CD14-positive monocyte (primary cell): ENCODE results near the gene ZYG11A. TPM values are rescaled to one million over a fixed set of nuclear protein-coding genes. Genes with fewer than 3 reads are reported as not detected.

Experiments
- DNase-seq, 3 donors: peaks; one replicate each; pipeline ENCODE4 v3.0.0-alpha.2; 2011 to 2022
- H2AFZ ChIP-seq: 2 replicates; pipeline ENCODE4 v1.6.0; 2012; ENCODE audit warnings: mild to moderate bottlenecking, low read depth, low read length, inconsistent platforms; ENCODE audit not compliant: insufficient read depth, poor library complexity, severe bottlenecking
- H3K27ac ChIP-seq, 2 donors: 1 replicate in 1 of 2; 2 replicates in 1 of 2; pipeline ENCODE4 v1.5.1; 2012 to 2013; ENCODE audit warnings: low read length in 2 of 2, control low read depth in 1 of 2, inconsistent platforms in 1 of 2, low read depth in 1 of 2, mild to moderate bottlenecking in 1 of 2
- H3K27me3 ChIP-seq, 2 donors: one replicate each; pipeline versions ENCODE4 v1.6.0 to v1.6.1; 2011 to 2013; ENCODE audit warnings: low read length in 2 of 2; ENCODE audit not compliant: control insufficient read depth in 2 of 2, insufficient read depth in 2 of 2
- H3K36me3 ChIP-seq, 2 donors: replicated peaks in 1 of 2; 1 replicate in 1 of 2; 2 replicates in 1 of 2; pipeline versions ENCODE4 v1.5.1 to v1.6.1; 2012 to 2013; ENCODE audit warnings: low read length in 2 of 2, control low read depth in 1 of 2, inconsistent platforms in 1 of 2, mild to moderate bottlenecking in 1 of 2; ENCODE audit not compliant: insufficient read depth in 2 of 2, control insufficient read depth in 1 of 2
- H3K4me1 ChIP-seq, 2 donors: 1 replicate in 1 of 2; 2 replicates in 1 of 2; pipeline versions ENCODE4 v1.5.1 to v1.6.1; 2012 to 2013; ENCODE audit warnings: low read length in 2 of 2, control low read depth in 1 of 2, inconsistent platforms in 1 of 2, mild to moderate bottlenecking in 1 of 2, moderate library complexity in 1 of 2; ENCODE audit not compliant: insufficient read depth in 2 of 2, control insufficient read depth in 1 of 2
- H3K4me2 ChIP-seq: replicated peaks from 2 replicates; pipeline ENCODE3; 2012; ENCODE audit warnings: low read length, moderate library complexity, mild to moderate bottlenecking; ENCODE audit not compliant: poor library complexity, severe bottlenecking; ENCODE audit errors: extremely low read depth
- H3K4me3 ChIP-seq, 3 experiments: fragments of 200-600 bp in 1 of 3; sonication (generic) in 1 of 3; replicated peaks in 1 of 3; 1 replicate in 2 of 3; 2 replicates in 1 of 3; pipeline ENCODE4 v1.5.1; 2011 to 2013; ENCODE audit warnings: low read length in 3 of 3, mild to moderate bottlenecking in 3 of 3, control low read depth in 2 of 3, low read depth in 2 of 3, inconsistent platforms in 1 of 3, moderate library complexity in 1 of 3
- H3K79me2 ChIP-seq: 2 replicates; pipeline ENCODE4 v1.6.0; 2012; ENCODE audit warnings: mild to moderate bottlenecking, control low read depth, inconsistent platforms, low read length, moderate library complexity; ENCODE audit not compliant: insufficient read depth
- H3K9ac ChIP-seq: 2 replicates; pipeline ENCODE4 v1.6.0; 2017; ENCODE audit warnings: low read length, mild to moderate bottlenecking; ENCODE audit not compliant: insufficient read depth, poor library complexity, severe bottlenecking
- H3K9me3 ChIP-seq, 2 donors: replicated peaks in 1 of 2; 1 replicate in 1 of 2; 2 replicates in 1 of 2; pipeline versions ENCODE4 v1.5.1 to v1.6.1; 2012 to 2013; ENCODE audit warnings: low read length in 2 of 2, control low read depth in 1 of 2; ENCODE audit not compliant: control insufficient read depth in 1 of 2, insufficient read depth in 1 of 2
- H4K20me1 ChIP-seq: 2 replicates; pipeline ENCODE4 v1.6.0; 2012; ENCODE audit warnings: mild to moderate bottlenecking, low read length, control low read depth, moderate library complexity; ENCODE audit not compliant: insufficient read depth
- H3K27ac Mint-ChIP-seq, 7 donors: one replicate each; pipeline ENCODE4 v1.8.0; 2020; ENCODE audit warnings: mild to moderate bottlenecking in 7 of 7, mixed read lengths in 7 of 7, moderate library complexity in 6 of 7, inconsistent platforms in 2 of 7
- H3K27me3 Mint-ChIP-seq, 3 donors: one replicate each; pipeline ENCODE4 v1.8.0; 2021 to 2022; ENCODE audit warnings: low read depth in 3 of 3, mild to moderate bottlenecking in 3 of 3, mixed read lengths in 3 of 3, moderate library complexity in 3 of 3, inconsistent platforms in 1 of 3
- H3K36me3 Mint-ChIP-seq, 2 donors: one replicate each; pipeline ENCODE4 v1.8.0; 2020; ENCODE audit warnings: mixed read lengths in 2 of 2, inconsistent platforms in 1 of 2, mild to moderate bottlenecking in 1 of 2
- H3K4me1 Mint-ChIP-seq: one replicate; pipeline ENCODE4 v1.8.0; 2020; ENCODE audit warnings: mild to moderate bottlenecking, mixed read lengths
- H3K4me3 Mint-ChIP-seq, 2 donors: one replicate each; pipeline ENCODE4 v1.8.0; 2020; ENCODE audit warnings: mild to moderate bottlenecking in 2 of 2, mixed read lengths in 2 of 2, moderate library complexity in 1 of 2
- H3K9me3 Mint-ChIP-seq, 7 donors: one replicate each; pipeline ENCODE4 v1.8.0; 2020 to 2022; ENCODE audit warnings: mixed read lengths in 7 of 7, mild to moderate bottlenecking in 6 of 7, moderate library complexity in 6 of 7, inconsistent platforms in 2 of 7
- WGBS: methylation state at CpG from one replicate; pipeline ENCODE4 v1.1.5; 2013; ENCODE audit warnings: missing lambda C conversion rate; ENCODE audit not compliant: insufficient coverage; 5-methylcytosine and 5-hydroxymethylcytosine counted together
- intact Hi-C, 2 donors: fragments of 100-400 bp; cut with micrococcal nuclease; formaldehyde crosslinking; loops; one replicate each; pipeline versions ENCODE4 v1.15.0 to v1.15.1; 2023
- polyA plus RNA-seq, 3 donors: library from polyadenylated mRNA; depleted of rRNA in 1 of 3; unstranded in 2 of 3; stranded (reverse) in 1 of 3; fragments of 300-500 nt in 2 of 3; fragments of >200 nt in 1 of 3; fragmentation: Illumina TruSeq in 2 of 3; gene quantifications; 1 replicate in 2 of 3; 2 replicates in 1 of 3; pipeline ENCODE4 v1.2.3, GENCODE V29; 2012 to 2021
- small RNA-seq: library from RNA; depleted of rRNA; stranded (forward); fragments of <200 nt; gene quantifications from one replicate; pipeline ENCODE3, GENCODE V24; 2012; ENCODE audit warnings: low read depth; ENCODE audit not compliant: insufficient read length
- TF ChIP-seq, protein P1 (sequence below): fragments of 200-600 bp; IDR thresholded peaks from one replicate; pipeline ENCODE4 v1.8.0; 2022; ENCODE audit warnings: antibody characterized with exemption, mild to moderate bottlenecking

ZYG11A gene
- polyA plus RNA-seq, 3 donors: not detected

DNA sequence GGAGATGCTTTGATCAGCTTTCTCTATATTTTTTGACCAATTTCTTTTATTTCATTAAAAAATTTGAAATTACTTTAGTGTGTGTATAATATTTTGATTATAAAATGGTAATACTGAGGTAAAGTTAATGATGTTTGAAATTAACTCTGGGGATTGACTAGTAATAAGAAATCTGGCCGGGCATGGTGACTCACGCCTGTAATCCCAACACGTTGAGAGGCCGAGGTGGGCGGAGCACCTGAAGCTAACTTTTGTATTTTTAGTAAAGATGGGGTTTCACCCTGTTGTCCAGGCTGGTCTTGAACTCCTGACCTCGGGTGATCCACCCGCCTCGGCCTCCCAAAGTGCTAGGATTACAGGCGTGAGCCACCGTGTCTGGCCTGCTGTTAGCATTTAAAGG lies 102.0 kb downstream of the ZYG11A start:
- H3K9ac ChIP-seq: no peak overlapping the region
- H3K4me3 Mint-ChIP-seq: no peak overlapping the region
- no peaks in the 10 kb centered on the region for H3K9me3 ChIP-seq
- intact Hi-C loops: no loop called here
- no peaks in the 10 kb centered on the region for H3K79me2 ChIP-seq
- no peaks in the 10 kb centered on the region for H3K27me3 ChIP-seq
- H3K4me1 Mint-ChIP-seq: peaks cover 6% of the 10 kb centered on the region
- peaks cover 6 to 30% of the 10 kb centered on the region in 2 donors for H3K36me3 Mint-ChIP-seq
- H3K4me2 ChIP-seq: no peak overlapping the region
- 99% methylated on average over 5 of the region's 10 CpGs for WGBS
- no peak overlapping the region for H2AFZ ChIP-seq
- no peak overlapping the region for H3K27ac ChIP-seq
- no peak overlapping the region for H3K4me3 ChIP-seq
- H3K36me3 ChIP-seq: no peaks in the 10 kb centered on the region
- H3K27me3 Mint-ChIP-seq: peaks cover 0 to 2% (median 2%) of the 10 kb centered on the region in 3 donors
- H3K9me3 Mint-ChIP-seq: peaks cover 0 to 4% (median 2%) of the 10 kb centered on the region in 7 donors
- H3K4me1 ChIP-seq: no peaks in the 10 kb centered on the region
- no peak overlapping the region for H3K27ac Mint-ChIP-seq
- DNase-seq: no peak
- no peaks in the 10 kb centered on the region for H4K20me1 ChIP-seq
- TF ChIP-seq, protein P1, sequence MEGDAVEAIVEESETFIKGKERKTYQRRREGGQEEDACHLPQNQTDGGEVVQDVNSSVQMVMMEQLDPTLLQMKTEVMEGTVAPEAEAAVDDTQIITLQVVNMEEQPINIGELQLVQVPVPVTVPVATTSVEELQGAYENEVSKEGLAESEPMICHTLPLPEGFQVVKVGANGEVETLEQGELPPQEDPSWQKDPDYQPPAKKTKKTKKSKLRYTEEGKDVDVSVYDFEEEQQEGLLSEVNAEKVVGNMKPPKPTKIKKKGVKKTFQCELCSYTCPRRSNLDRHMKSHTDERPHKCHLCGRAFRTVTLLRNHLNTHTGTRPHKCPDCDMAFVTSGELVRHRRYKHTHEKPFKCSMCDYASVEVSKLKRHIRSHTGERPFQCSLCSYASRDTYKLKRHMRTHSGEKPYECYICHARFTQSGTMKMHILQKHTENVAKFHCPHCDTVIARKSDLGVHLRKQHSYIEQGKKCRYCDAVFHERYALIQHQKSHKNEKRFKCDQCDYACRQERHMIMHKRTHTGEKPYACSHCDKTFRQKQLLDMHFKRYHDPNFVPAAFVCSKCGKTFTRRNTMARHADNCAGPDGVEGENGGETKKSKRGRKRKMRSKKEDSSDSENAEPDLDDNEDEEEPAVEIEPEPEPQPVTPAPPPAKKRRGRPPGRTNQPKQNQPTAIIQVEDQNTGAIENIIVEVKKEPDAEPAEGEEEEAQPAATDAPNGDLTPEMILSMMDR: no peak

Small RNA genes lying within 50 kb of the gene (small RNA-seq; reads per million reads assigned to genes)
- gene AC099677.1: not detected
- not detected for gene AC099677.2
- gene MIR1273F: not detected
- not detected for gene MIR1273G
- gene MIR5095: not detected
- not detected for gene RNU6-969P

Other genes starting within 250 kb of the ZYG11A start
- 1 to 10 TPM; 1.7 to 3.3 (median 2.9) TPM for gene GPX7, start 240.4 kb upstream of the ZYG11A start, polyA plus RNA-seq
- under 1 TPM in 2 of 3 donors, not detected in 1; 0.03 to 0.28 TPM for gene SHISAL2A, start 209.6 kb upstream of the ZYG11A start, polyA plus RNA-seq
- gene COA7, start 144.4 kb upstream of the ZYG11A start, polyA plus RNA-seq: 1 to 10 TPM; 4.8 to 8.5 (median 6.2) TPM
- 10 to 100 TPM in 2 of 3 donors, 1 to 10 TPM in 1; 7.3 to 17.5 (median 15.8) TPM for gene ZYG11B, start 116.3 kb upstream of the ZYG11A start, polyA plus RNA-seq
- 10 to 100 TPM in 1 of 3 donors, 1 to 10 TPM in 2; 3.1 to 14.2 (median 4.1) TPM for gene ECHDC2, start 79.0 kb downstream of the ZYG11A start, polyA plus RNA-seq
- gene SCP2, start 84.5 kb downstream of the ZYG11A start, polyA plus RNA-seq: 100 to 1,000 TPM in 2 of 3 donors, 10 to 100 TPM in 1; 56.3 to 197 (median 156) TPM
- gene PODN, start 219.5 kb downstream of the ZYG11A start, polyA plus RNA-seq: not detected